SJCRH30 (cell line): ENCODE measurements around the gene LPA. TPM values are rescaled to one million over a fixed set of nuclear protein-coding genes. Genes with fewer than 3 reads are reported as not detected.
A peak's percentile ranks its signal among the peaks of the same experiment; 100 is the strongest.
"Not testable (repeated sequence)": the region's sequence is repeated elsewhere in the genome, so short reads cannot be mapped to it uniquely, and the experiment has no call there.

Experiments used
- DNase-seq, 2 experiments: peaks; one replicate each; pipeline ENCODE4 v3.0.0-alpha.2; 2015 to 2020
- H3K27ac ChIP-seq: fragments of 250-450 bp; sonication (Bioruptor Pico); 2 replicates; pipeline ENCODE4 v1.5.1; 2020; ENCODE audit warnings: mild to moderate bottlenecking, moderate library complexity
- H3K27me3 ChIP-seq: fragments of 250-450 bp; sonication (Bioruptor Pico); 2 replicates; pipeline ENCODE4 v1.5.1; 2020; ENCODE audit warnings: mild to moderate bottlenecking, moderate library complexity
- H3K36me3 ChIP-seq: fragments of 250-450 bp; sonication (Bioruptor Pico); 2 replicates; pipeline ENCODE4 v1.5.1; 2020; ENCODE audit warnings: mild to moderate bottlenecking, moderate library complexity
- H3K4me1 ChIP-seq: fragments of 250-450 bp; sonication (Bioruptor Pico); 2 replicates; pipeline ENCODE4 v1.5.1; 2020; ENCODE audit warnings: mild to moderate bottlenecking, moderate library complexity
- H3K4me3 ChIP-seq: fragments of 250-450 bp; sonication (Bioruptor Pico); 2 replicates; pipeline ENCODE4 v1.5.1; 2020; ENCODE audit warnings: mild to moderate bottlenecking, moderate library complexity
- H3K9me3 ChIP-seq: fragments of 250-450 bp; sonication (Bioruptor Pico); replicated peaks from 2 replicates; pipeline ENCODE4 v1.5.1; 2020; ENCODE audit warnings: mild to moderate bottlenecking, moderate library complexity
- total RNA-seq: library from RNA; depleted of rRNA; stranded (reverse); fragments of >200 nt; shearing (Covaris generic); gene quantifications from 2 replicates; pipeline ENCODE4 v1.2.3, GENCODE V29; 2014

LPA gene
- total RNA-seq, 1 experiment from 2014 or later: not detected

DNA sequence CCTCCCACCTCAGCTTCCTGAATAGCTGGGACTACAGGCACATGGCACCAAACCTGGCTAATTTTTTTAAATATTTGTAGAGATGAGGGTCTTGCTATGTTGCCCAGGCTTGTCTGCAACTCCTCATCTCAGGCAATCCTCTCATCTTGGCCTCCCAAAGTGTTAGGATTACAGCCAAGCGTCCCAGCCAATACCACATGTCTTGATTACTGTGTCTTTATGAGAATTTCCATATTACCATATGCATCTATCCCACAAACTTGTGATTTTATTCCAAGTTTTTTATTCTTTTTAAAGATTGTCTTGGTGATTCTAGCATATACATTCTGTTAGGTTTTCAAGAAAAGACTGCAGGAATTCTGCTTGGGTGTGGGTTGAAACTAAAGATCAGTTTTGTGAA lies 82.7 kb downstream of the LPA start:
- H3K9me3 ChIP-seq: no peaks in the 10 kb centered on the region
- H3K27me3 ChIP-seq: no peaks in the 10 kb centered on the region; the same call in 1 of the 2 replicates
- H3K36me3 ChIP-seq: no peaks in the 10 kb centered on the region
- no peak for DNase-seq
- no peak overlapping the region for H3K27ac ChIP-seq
- H3K4me3 ChIP-seq: no peak overlapping the region
- H3K4me1 ChIP-seq: no peaks in the 10 kb centered on the region

DNA sequence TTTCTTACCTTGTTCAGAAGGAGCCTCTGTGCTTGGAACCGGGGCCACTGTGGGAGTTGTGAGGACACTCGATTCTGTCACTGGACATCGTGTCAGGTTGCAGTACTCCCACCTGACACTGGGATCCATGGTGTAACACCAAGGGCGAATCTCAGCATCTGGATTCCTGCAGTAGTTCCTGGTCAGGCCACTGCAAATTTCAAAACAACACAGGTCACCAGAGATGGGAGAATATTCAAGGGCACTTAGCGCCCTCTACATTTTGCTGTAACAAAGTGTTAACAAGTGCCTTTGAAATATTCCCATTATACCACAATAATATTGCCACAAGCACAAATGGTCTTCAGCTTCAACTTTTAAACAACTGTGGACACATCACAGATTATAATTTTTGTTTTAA lies 85.6 kb downstream of the LPA start:
- not testable (repeated sequence) for DNase-seq, H3K4me1 ChIP-seq, H3K27ac ChIP-seq, H3K4me3 ChIP-seq, H3K36me3 ChIP-seq, H3K9me3 ChIP-seq, H3K27me3 ChIP-seq

DNA sequence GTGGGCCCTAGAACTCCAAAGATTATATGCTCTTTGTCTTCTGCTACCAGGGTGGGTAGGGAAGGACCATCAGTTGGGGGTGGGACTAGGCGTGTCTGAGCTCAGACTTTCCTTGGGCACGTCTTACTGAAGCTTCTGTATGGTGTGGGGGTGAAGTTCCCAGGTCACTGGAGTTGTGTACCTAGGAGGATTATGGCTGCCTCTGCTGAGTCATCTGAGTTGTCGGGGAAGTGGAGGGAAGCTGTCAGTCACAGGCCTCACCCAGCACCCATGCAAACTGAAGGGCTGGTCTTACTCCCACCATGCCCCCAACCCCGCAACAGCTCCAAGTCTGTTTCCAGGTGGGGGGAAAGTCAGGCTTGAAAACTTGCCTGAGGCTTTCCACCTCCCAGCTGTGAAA lies 90.1 kb downstream of the LPA start:
- DNase-seq: no peak
- Histone ChIP-seq H3K4me1 (no peaks in the 10 kb centered on the region), H3K27me3 (no peaks in the 10 kb centered on the region; the same call in 1 of the 2 replicates), H3K9me3 (no peaks in the 10 kb centered on the region), H3K4me3 (no peak overlapping the region), H3K27ac (no peak overlapping the region), H3K36me3 (no peaks in the 10 kb centered on the region)

DNA sequence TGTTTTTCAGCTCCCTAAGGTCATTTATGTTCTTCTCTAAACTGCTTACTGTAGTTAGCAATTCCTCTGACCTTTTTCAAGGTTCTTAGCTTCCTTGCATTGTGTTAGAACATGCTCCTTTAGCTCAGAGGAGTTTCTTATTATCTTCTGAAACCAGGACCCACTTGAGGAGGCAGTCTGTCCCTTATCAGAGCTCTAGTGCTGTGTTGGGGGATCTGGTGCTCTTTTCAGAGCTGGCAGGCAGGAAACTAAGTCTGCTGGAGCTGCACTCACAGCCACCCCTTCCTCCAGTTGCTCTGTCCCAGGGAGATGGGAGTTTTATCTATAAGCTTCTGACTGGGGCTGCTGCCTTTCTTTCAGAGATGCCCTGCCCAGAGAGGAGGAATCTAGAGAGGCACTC lies 92.9 kb downstream of the LPA start:
- DNase-seq, H3K36me3 ChIP-seq, H3K27ac ChIP-seq, H3K4me1 ChIP-seq, H3K27me3 ChIP-seq, H3K9me3 ChIP-seq, H3K4me3 ChIP-seq: not testable (repeated sequence)

- DNase-seq: no peak
- no peaks in the 10 kb centered on the region for H3K36me3 ChIP-seq
- H3K27me3 ChIP-seq: peaks cover 9% of the 10 kb centered on the region; the same call in 1 of the 2 replicates
- no peak overlapping the region for H3K4me3 ChIP-seq
- H3K4me1 ChIP-seq: no peaks in the 10 kb centered on the region
- H3K9me3 ChIP-seq: no peaks in the 10 kb centered on the region
- no peak overlapping the region for H3K27ac ChIP-seq
These were observed 119.3 kb downstream of the LPA start for GRCh38 chr6:160544802-160545201.

DNA sequence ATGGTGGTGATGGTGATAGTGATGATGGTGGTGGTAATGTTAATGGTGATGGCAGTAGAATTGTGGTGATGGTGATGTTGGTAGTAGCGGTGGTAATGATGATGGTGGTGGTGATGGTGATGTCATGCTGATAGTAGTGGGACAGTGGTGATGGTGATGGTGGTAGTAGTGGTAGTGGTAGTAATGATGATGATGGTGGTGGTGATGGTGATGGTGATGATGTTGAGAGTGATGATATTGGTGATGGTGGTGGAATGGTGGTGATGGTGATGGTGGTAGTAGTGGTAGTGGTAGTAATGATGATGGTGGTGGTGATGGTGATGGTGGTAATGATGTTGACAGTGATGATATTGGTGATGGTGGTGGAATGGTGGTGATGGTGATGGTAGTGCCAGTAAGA lies 128.8 kb downstream of the LPA start:
- DNase-seq: no peak
- H3K27me3 ChIP-seq: peaks cover 10% of the 10 kb centered on the region
- no peaks in the 10 kb centered on the region for H3K9me3 ChIP-seq
- H3K27ac ChIP-seq: no peak overlapping the region
- H3K4me3 ChIP-seq: no peak overlapping the region
- no peaks in the 10 kb centered on the region for H3K4me1 ChIP-seq
- H3K36me3 ChIP-seq: no peaks in the 10 kb centered on the region

DNA sequence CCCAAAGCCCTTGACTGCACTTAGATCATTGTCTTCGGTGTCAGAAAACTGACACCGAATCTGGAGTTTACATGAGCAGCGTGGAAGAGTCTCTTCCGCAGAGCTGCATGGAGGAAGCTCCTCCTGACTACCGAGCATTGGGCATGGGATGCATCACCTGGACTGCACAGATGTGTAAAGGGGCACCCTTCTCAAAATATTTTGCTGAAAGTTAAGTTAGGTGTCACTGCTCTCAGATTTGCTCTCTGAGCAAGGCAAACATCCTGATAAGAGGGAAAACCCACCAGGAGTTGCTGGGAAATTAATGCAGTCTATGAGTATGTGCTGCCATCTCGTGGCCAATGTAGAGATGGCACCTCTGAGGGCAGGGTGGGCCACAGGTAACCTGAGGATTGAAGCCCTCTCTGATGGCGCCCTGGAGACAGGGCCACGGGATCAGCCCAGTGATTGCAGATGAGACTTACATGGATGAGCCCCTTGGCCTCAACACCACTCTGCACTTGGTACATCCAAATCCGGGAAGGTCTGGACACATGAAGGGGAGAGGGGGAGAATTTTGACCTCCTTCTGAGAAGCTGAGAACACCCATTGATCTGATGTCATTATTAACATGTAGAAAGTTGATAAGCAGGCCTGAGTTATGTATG lies 129.9 kb downstream of the LPA start:
- peaks cover 8% of the 10 kb centered on the region; the same call in 1 of the 2 replicates for H3K27me3 ChIP-seq
- H3K27ac ChIP-seq: no peak overlapping the region
- no peak overlapping the region for H3K4me3 ChIP-seq
- H3K9me3 ChIP-seq: no peaks in the 10 kb centered on the region
- no peaks in the 10 kb centered on the region for H3K36me3 ChIP-seq
- H3K4me1 ChIP-seq: no peaks in the 10 kb centered on the region
- peak; percentile 54 to 89 for DNase-seq

- H3K36me3 ChIP-seq: no peaks in the 10 kb centered on the region
These were observed 131.8 kb downstream of the LPA start for GRCh38 chr6:160532315-160532714.

GRCh38 chr6:160531826-160532225 lies 132.2 kb downstream of the LPA start:
- H3K36me3 ChIP-seq: no peaks in the 10 kb centered on the region
- H3K4me1 ChIP-seq: no peaks in the 10 kb centered on the region
- H3K27ac ChIP-seq: no peak overlapping the region

More at GRCh38 chr6:160532315-160532714, 131.8 kb downstream of the LPA start:
- Histone ChIP-seq H3K27me3 (peaks cover 3% of the 10 kb centered on the region; the same call in 1 of the 2 replicates), H3K27ac (no peak overlapping the region), H3K4me1 (no peaks in the 10 kb centered on the region), H3K9me3 (no peaks in the 10 kb centered on the region), H3K4me3 (no peak overlapping the region)
- no peak for DNase-seq

GRCh38 chr6:160529524-160529923 lies 134.6 kb downstream of the LPA start:
- H3K4me3 ChIP-seq, H3K4me1 ChIP-seq, H3K9me3 ChIP-seq, DNase-seq, H3K27me3 ChIP-seq, H3K27ac ChIP-seq, H3K36me3 ChIP-seq: not testable (repeated sequence)

More at GRCh38 chr6:160531826-160532225, 132.2 kb downstream of the LPA start:
- no peak overlapping the region for H3K4me3 ChIP-seq
- H3K27me3 ChIP-seq: no peaks in the 10 kb centered on the region
- H3K9me3 ChIP-seq: no peaks in the 10 kb centered on the region
- no peak for DNase-seq

- Histone ChIP-seq H3K27me3 (peaks cover 4% of the 10 kb centered on the region; the same call in 1 of the 2 replicates), H3K4me1 (peaks cover 3% of the 10 kb centered on the region; the same call in 1 of the 2 replicates), H3K36me3 (no peaks in the 10 kb centered on the region), H3K9me3 (0 out of 2 replicates have a peak, but pooled peaks cover 3% of the 10 kb centered on the region), H3K4me3 (no peak overlapping the region), H3K27ac (no peak overlapping the region)
- no peak for DNase-seq
These were observed 140.9 kb downstream of the LPA start for GRCh38 chr6:160523223-160523622.

GRCh38 chr6:160520043-160520904 lies 143.8 kb downstream of the LPA start:
- Histone ChIP-seq H3K36me3 (no peaks in the 10 kb centered on the region), H3K27me3 (peaks cover 4% of the 10 kb centered on the region; the same call in 1 of the 2 replicates), H3K4me1 (peaks cover 3% of the 10 kb centered on the region; the same call in 1 of the 2 replicates), H3K27ac (peak overlapping the region; percentile 19; the same call in 1 of the 2 replicates), H3K9me3 (0 out of 2 replicates have a peak, but pooled peaks cover 3% of the 10 kb centered on the region), H3K4me3 (peak overlapping the region; percentile 63)
- peak; percentile 86 to 93 for DNase-seq

DNA sequence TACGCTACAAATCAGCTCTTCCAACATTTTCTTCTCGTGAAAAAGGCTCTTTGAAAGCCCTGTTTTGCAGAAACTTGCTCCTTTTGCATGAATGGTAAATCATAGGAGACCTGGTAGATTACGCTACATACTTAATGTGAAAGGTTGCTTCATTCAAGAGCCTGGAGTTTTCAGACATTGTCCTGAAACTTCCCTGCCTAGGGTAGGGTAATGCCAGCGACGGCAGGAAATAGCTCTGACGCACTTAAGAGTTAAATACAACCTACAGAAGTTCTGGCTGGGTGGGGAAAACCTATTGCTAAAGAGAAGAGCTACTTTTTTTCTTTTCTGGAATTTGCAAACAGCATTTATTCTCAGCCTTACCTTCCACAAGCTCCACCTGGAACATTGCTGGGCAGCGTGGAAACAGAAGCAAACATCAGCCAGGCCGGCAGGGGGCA lies 144.5 kb downstream of the LPA start:
- DNase-seq: no peak
- peak overlapping the region; percentile 19; the same call in 1 of the 2 replicates for H3K27ac ChIP-seq

GRCh38 chr6:160519133-160519532 lies 144.9 kb downstream of the LPA start:
- no peak overlapping the region for H3K27ac ChIP-seq
- H3K36me3 ChIP-seq: no peaks in the 10 kb centered on the region
- peaks cover 4% of the 10 kb centered on the region; the same call in 1 of the 2 replicates for H3K27me3 ChIP-seq
- 0 out of 2 replicates have a peak, but pooled peaks cover 3% of the 10 kb centered on the region for H3K9me3 ChIP-seq
- H3K4me1 ChIP-seq: peaks cover 3% of the 10 kb centered on the region; the same call in 1 of the 2 replicates
- H3K4me3 ChIP-seq: no peak overlapping the region
- DNase-seq: no peak

More for the DNA sequence above, 144.5 kb downstream of the LPA start:
- Histone ChIP-seq H3K9me3 (0 out of 2 replicates have a peak, but pooled peaks cover 3% of the 10 kb centered on the region), H3K27me3 (peaks cover 4% of the 10 kb centered on the region; the same call in 1 of the 2 replicates), H3K4me1 (peaks cover 3% of the 10 kb centered on the region; the same call in 1 of the 2 replicates), H3K4me3 (peak overlapping the region; percentile 63), H3K36me3 (no peaks in the 10 kb centered on the region)

- H3K4me1 ChIP-seq: no peaks in the 10 kb centered on the region
- DNase-seq: no peak
- no peaks in the 10 kb centered on the region for H3K36me3 ChIP-seq
- H3K27me3 ChIP-seq: no peaks in the 10 kb centered on the region
- no peak overlapping the region for H3K27ac ChIP-seq
- no peaks in the 10 kb centered on the region for H3K9me3 ChIP-seq
- no peak overlapping the region for H3K4me3 ChIP-seq
These were observed 150.2 kb downstream of the LPA start for GRCh38 chr6:160513836-160514235.
